HT-29 (cell line): ENCODE measurements around the gene PTGER2. TPM values are rescaled to one million over a fixed set of nuclear protein-coding genes. Genes with fewer than 3 reads are reported as not detected.

Experiments used
- DNase-seq: peaks from one replicate; pipeline ENCODE4 v3.0.0-alpha.2; 2015; ENCODE audit warnings: low spot score
- total RNA-seq: library from RNA; depleted of rRNA; stranded (reverse); fragments of >200 nt; shearing (Covaris generic); gene quantifications from 2 replicates; pipeline ENCODE4 v1.2.3, GENCODE V29; 2014; rRNA removed

Gene PTGER2, protein sequence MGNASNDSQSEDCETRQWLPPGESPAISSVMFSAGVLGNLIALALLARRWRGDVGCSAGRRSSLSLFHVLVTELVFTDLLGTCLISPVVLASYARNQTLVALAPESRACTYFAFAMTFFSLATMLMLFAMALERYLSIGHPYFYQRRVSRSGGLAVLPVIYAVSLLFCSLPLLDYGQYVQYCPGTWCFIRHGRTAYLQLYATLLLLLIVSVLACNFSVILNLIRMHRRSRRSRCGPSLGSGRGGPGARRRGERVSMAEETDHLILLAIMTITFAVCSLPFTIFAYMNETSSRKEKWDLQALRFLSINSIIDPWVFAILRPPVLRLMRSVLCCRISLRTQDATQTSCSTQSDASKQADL
- not detected in 2 replicates for total RNA-seq

DNA sequence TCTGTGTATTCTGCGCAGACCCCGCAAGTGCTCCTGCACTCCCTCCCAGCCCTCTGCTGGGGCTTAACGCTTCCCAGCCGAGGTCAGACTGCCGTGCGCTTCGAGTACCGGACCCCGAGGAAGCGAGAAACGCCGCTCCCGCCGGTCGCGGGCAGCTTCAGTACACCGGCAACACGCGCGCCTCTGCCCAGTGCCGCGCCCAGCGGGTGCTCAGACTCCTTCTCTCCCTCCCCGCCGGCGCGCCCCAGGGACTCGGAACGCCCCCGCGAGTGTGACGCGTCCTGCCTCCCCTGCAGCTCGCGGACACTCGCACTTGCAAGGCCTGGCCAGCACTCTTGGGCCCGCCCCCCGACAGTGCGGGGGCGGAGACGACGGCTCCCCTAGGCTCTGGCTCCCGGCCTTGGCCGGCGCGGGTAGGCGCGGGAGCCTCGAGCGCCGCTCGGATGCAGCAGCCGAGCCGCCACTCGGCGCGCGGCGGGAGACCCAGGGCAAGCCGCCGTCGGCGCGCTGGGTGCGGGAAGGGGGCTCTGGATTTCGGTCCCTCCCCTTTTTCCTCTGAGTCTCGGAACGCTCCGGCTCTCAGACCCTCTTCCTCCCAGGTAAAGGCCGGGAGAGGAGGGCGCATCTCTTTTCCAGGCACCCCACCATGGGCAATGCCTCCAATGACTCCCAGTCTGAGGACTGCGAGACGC lies at the start of gene PTGER2:
TSS of gene PTGER2 (plus strand) at position 410 of the 692 bp plus-strand sequence. CDS start at position 647, 237 bp downstream.
- DNase-seq = no peak

DNA sequence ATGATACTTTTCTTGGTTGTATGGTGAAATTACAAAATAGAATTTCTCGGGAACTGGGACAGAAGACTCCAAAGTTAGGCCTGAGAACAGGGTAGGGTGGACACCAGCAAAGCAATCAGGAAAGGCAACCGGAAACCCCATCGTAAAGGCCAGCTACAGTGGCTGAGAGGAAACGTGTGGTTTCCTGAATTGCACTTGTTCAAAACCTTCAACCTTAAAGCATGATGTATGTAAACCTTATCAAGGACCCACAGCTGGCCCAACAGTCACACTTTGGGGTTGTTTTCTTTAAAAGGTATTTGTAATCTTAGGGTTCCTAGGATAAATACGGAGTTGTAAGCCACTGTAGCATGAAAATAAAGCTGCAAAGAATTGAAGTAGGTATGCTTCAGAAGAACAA lies 48.9 kb upstream of the PTGER2 start:
- DNase-seq = no peak

DNA sequence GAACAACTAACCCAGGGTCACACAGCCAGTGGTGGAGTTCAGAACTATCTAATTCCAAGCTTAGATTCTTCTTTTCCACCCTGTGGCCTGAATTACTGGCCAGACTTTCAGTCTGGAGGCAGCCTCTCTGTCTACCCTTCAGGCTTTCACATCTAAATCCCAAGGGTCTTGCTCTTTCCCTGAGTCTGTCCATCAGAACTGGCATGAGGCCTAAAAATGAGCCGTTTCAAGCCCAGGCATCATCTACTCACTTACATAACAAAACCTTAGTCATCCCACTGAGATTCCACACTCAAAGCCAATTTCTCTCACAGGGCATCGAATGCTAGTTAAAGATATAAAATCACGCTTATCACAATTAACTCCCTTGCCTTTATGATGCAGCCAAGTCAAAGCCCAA lies 47.9 kb upstream of the PTGER2 start:
- DNase-seq = no peak

DNA sequence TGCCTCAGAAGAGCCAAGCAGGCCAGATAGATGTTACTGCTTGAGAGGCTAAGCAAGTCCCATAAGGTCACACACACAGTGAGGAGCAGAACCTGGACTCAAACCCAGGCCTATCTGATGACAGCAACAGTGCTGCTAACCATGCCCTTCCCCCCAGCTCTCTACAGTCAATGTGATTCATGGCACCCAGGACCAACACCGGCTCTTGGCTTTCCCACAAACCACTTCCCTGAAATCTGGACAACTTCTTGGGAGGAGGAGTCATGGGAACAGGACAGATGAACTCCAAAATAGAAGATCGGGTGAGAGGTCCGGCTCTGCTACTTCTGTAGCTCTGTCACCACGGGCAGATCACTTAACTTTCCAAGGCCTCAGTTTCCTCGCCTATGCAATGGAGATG lies 47.3 kb upstream of the PTGER2 start:
- no peak for DNase-seq

DNA sequence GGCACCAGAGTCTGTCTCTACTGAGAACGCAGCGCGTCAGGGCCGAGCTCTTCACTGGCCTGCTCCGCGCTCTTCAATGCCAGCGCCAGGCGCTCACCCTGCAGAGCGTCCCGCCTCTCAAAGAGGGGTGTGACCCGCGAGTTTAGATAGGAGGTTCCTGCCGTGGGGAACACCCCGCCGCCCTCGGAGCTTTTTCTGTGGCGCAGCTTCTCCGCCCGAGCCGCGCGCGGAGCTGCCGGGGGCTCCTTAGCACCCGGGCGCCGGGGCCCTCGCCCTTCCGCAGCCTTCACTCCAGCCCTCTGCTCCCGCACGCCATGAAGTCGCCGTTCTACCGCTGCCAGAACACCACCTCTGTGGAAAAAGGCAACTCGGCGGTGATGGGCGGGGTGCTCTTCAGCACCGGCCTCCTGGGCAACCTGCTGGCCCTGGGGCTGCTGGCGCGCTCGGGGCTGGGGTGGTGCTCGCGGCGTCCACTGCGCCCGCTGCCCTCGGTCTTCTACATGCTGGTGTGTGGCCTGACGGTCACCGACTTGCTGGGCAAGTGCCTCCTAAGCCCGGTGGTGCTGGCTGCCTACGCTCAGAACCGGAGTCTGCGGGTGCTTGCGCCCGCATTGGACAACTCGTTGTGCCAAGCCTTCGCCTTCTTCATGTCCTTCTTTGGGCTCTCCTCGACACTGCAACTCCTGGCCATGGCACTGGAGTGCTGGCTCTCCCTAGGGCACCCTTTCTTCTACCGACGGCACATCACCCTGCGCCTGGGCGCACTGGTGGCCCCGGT lies 46.4 kb upstream of the PTGER2 start, which contains the start of gene PTGDR:
TSS of gene PTGDR (plus strand) at position 198 of the 778 bp plus-strand sequence. CDS start at position 315, 117 bp downstream.
- no peak for DNase-seq

DNA sequence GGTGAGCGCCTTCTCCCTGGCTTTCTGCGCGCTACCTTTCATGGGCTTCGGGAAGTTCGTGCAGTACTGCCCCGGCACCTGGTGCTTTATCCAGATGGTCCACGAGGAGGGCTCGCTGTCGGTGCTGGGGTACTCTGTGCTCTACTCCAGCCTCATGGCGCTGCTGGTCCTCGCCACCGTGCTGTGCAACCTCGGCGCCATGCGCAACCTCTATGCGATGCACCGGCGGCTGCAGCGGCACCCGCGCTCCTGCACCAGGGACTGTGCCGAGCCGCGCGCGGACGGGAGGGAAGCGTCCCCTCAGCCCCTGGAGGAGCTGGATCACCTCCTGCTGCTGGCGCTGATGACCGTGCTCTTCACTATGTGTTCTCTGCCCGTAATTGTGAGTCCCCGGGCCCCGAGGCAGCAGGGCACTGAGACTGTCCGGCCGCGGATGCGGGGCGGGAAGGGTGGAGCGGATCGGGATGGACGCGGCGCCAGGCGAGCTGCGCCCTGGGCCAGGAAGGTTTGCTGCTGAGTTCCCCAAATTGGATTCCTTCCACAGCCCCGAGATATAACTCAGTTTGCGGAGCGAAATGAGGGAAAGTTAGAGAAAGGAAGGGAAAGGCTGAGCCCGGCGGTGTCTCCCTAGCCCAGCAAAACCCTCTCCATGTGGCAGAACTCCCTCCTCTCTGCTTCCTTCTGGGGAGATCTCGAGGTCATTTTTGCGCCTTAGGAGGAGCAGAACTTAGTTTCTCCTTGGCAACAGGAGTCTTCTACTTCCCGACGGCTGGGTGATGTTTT lies 45.6 kb upstream of the PTGER2 start:
- DNase-seq = no peak

DNA sequence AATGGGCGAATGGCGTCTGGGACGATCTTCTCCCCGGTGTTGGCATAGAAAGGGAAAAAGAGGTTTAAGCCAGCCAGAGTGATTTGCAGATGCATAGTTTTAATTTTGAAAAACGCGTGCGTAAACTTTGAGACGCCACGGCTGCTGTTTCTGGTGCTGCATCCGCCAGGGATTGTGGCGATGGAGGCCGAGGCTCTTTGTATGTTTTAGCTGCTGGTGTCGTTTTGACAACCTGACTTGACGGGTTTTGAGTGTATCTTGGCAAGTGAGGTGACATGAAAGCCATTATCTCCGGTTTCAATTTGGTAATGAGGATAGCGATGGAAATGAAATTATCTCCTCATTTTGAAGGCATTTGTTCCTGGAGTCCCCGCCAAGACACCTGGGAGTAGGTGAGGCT lies 45.0 kb upstream of the PTGER2 start:
- no peak for DNase-seq

DNA sequence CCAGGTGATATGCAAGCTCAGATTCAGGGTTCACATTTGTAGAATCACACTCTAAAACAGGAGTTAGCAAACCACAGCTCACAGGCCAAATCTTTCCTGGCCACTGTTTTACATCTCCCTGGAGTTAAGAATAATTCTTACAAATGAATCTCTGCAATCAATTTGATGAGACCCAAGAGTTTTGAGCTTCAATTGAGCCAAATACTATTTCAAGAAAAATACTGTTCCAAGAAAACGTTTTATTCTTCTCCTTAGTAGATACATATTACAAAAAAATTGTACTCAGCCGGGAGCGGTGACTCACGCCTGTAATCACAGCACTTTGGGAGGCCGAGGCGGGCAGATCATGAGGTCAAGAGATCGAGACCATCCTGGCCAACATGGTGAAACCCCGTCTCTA lies 44.1 kb upstream of the PTGER2 start:
- DNase-seq = no peak

DNA sequence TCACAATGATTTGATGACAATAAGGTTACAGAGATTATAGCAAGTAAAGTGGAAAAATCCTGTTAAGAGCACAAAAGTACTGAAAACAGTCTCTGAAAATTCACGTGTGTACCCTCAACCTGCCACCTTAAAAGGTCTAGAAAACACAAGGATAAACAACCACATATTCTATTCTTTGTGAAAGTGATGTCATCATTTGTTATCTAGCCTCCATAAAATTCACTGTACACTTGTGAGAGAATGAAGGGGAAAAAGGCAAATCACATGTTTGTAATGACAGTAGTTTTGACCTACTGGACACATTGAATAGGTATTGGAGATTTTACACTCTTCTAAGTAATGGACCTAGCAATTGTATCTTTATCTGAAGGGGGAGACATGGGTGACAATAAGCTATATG lies 42.6 kb upstream of the PTGER2 start:
- DNase-seq = no peak

DNA sequence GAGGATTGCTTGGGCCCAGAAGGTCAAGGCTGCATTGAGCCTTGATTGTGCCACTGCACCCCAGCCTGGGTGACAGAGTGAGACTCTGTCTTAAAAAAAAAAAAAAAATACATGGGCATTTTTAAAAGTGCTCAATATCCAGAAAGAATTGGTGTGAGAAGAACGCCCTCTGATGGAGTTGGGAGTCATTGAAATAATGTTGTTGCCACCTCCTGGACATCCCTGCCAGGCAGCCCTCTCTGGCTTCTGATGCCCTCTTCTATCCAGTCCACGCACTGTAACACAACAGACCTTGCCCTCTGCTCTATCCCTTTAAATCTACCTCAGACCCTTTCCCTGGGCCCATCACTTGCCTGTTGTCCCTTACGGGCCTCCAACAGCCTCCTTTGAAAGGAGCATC lies 41.7 kb upstream of the PTGER2 start:
- peak; percentile 25 for DNase-seq

DNA sequence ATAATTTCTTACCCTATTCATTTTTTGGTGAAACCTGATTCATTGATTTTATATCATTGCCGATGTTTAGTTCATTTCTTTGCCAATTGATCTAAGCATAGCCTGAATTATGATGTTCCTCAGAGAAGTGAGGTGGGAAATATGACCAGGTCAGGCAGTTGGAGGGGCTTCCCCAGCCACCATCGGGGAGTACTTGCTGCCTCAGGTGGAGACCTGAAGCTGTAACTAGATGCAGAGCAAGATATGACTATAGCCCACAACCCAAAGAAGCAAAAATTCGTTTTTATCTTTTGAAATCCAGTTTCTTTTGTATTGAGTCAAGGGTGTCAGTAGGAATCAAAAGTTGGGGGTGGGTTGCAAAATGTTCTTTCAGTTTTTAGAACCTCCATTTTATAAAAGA lies 38.7 kb upstream of the PTGER2 start:
- no peak for DNase-seq

DNA sequence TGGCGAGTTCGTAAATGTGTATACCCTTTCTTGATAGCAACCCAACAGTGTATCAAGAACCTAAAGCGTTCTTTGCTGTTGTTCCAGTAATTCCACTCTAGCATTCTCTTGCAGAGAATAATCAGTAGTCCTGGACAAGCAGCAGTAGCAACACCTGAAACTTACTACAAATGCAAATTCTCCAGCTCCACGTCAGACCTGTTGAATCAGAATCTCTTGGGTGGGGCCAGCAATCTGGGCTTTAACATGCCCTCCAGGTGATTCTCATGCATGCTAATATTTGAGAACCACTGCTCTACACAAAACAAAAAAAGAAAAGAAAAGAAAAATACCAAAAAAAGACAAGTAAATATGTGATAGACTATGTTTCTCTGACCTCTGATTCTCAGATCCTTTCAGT lies 36.6 kb upstream of the PTGER2 start:
- DNase-seq = no peak

DNA sequence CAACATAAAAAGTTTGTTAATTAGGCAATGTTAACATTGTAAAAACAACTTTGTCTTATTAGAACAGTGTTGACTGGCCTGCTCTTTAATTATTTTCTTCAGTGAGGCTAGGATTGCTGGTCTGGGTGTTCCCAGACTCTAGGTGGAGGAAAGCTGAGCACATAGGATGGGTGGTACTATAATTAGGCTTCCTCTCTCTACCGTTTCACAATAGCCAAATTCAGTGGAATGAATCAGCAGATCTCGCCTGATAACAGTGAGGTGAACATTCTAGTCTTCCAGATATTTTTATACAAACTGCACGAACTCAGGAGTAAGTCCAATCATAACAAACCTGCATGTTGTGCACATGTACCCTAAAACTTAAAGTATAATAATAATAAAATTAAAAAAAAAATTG lies 34.7 kb upstream of the PTGER2 start:
- DNase-seq = peak; percentile 1

DNA sequence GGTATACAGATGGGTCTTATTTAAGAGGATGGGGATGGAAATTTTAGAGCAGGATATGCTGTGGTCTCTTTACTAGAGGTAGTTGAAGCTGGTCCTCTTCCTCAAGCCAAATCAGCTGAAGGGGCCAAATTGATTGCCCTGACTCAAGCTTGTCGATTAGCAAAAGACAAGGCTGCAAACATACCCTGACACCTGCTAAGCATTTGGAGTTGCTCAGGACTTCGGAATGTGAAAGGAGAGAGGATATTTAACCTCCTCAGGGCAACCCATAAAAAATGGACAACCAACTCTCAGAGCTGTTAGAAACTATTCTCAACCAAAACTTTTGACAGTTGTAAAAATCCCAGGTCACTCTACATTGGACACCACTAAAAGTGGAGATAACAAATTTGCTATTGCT lies 31.0 kb upstream of the PTGER2 start:
- no peak for DNase-seq

DNA sequence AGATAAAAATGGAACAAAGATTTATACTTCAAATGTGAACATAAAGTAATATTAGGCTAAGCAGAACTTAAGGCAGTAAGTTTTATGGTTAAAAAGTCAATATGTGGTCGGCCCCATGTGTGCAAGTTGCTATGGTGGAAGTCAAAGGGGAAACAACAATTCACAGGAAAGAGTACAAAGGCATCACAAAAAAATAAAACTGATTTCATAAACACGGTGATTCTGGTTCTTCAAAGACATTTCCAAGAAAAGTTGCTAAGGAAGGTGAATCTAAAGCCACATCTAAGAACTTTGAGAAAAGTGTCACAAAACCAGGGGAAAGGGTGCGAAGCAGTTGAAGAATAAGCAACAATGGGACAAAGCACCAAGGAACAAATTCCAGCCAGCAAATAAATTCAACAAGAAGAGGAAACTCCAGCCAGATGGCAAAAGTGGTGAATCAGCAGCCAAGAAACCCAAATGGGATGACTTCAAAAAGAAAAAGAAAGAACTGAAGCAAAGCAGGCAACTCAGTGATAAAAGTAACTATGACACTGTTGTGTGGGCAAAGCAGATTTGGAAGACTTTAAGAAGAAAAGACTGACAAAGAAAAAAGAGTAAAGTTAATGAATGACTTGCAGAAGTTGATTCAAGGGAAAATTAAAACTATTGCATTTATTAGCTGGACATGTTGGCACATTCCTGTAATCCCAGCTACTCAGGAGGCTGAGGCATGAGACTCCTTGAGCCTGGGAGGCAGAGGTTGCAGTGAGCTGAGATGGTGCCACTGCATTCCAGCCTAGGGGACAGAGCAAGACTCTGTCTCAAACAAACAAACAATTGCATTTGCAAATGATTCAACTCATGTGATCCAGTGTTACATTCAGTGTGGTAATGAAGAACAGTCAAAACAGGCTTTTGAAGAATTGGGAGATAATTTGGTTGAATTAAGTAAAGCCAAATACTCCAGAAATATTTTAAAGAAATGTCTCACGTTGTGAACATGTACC lies 27.2 kb upstream of the PTGER2 start:
- DNase-seq = no peak

DNA sequence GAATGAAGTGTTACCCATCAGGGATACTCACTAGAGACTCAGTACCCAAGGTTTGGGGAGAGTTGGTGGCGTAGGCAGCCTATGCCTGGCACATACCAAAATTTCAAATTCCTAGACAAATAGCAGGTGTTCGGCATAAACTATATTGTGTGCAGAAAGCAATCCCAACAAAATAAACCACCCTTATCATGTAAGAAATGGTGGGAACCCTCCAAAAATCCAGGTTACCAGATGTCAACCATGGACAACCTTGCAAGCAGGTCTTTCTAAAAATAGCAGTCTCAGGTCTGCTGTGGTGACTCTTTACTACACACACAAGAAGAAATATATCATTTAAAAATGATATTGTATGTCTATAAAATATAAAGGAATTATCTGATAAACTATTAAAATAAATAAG lies 17.7 kb upstream of the PTGER2 start:
- DNase-seq = no peak

DNA sequence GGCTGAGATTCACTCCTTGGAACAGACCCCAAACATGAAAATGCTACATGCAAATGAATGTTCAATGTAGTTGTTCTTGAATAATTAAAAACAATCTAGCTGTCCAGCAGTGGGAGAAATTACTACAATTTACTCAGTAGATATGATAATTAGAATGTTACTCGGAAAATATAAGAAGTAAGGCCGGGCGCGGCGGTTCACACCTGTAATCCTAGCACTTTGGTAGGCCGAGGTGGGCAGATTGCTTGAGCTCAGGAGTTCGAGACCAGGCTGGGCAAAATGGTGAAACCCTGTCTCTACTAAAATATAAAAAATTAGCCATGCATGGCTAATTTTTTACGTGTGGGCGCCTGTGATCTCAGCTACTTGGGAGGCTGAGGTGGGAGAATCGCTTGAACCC lies 15.3 kb upstream of the PTGER2 start:
- DNase-seq = no peak

DNA sequence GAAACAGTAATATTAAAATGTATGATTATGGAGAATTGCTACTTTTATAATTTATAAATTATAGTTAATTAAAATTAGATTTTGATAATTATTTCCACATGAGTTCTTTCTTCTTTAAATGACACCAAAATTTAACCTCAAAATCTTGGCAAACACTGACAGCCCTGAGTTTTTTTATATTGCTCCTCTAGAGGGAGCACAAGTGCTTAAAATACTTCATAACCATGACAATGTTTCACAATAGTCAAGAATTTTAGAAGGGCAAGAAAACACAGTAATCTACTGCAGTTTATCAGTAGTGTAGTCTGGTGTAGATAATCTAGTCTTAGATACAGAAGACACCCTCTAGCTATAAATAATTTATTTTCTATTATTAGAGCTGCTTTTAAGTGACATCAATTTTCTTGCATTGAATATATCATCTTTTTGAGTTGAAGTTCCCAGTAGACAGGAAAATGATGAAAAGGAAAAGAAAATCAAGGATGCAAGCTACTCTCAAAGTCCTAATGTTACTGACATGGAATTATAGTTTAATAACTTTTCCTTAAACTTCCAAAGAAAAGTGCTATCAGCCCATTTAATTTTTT lies 14.3 kb upstream of the PTGER2 start:
- DNase-seq = peak; percentile 35

DNA sequence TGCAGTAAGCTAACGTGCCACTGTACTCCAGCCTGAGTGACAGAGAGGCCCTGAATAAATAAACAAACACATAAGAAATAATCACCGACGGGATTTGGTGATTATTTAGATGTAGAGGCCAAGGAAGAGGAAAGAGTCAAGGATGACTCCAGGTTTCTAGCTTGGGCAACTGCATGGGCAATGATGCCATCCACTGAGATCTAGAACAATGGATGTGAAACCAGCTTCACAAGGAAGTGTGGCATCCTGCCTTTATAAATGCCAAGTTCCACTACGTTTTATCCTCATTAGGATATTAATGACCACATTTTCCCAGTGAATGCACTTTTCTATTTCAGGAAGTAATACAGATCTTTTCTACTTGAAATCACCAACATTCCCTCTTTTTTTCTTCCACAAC lies 10.9 kb upstream of the PTGER2 start:
- DNase-seq = no peak
